Skeletal muscle tissue (tissue), 4 donors: ENCODE data around the gene AFDN. TPM values are rescaled to one million over a fixed set of nuclear protein-coding genes. Genes with fewer than 3 reads are reported as not detected.

Source experiments
- H3K27ac ChIP-seq: one replicate; pipeline ENCODE4 v1.7.0; 2013; ENCODE audit warnings: mild to moderate bottlenecking, low read depth, low read length, inconsistent platforms
- H3K27me3 ChIP-seq, 3 donors: one replicate each; pipeline ENCODE4 v1.7.0; 2013; ENCODE audit warnings: low read length in 3 of 3; ENCODE audit not compliant: control insufficient read depth in 3 of 3, insufficient read depth in 3 of 3
- H3K36me3 ChIP-seq, 3 donors: one replicate each; pipeline ENCODE4 v1.7.0; 2013; ENCODE audit warnings: low read length in 3 of 3; ENCODE audit not compliant: control insufficient read depth in 3 of 3, insufficient read depth in 3 of 3
- H3K4me1 ChIP-seq, 3 donors: one replicate each; pipeline ENCODE4 v1.7.0; 2013; ENCODE audit warnings: low read length in 3 of 3, mild to moderate bottlenecking in 3 of 3; ENCODE audit not compliant: control insufficient read depth in 3 of 3, insufficient read depth in 3 of 3
- H3K4me3 ChIP-seq, 3 donors: one replicate each; pipeline ENCODE4 v1.7.0; 2013; ENCODE audit warnings: low read length in 3 of 3
- H3K9ac ChIP-seq, 3 donors: one replicate each; pipeline ENCODE4 v1.7.0; 2013; ENCODE audit warnings: low read length in 3 of 3, mild to moderate bottlenecking in 3 of 3, moderate library complexity in 2 of 3, low read depth in 1 of 3
- H3K9me3 ChIP-seq, 3 donors: one replicate each; pipeline ENCODE4 v1.7.0; 2013; ENCODE audit warnings: low read length in 3 of 3; ENCODE audit not compliant: control insufficient read depth in 3 of 3
- total RNA-seq: library from RNA; depleted of rRNA; stranded (reverse); fragments of >200 nt; gene quantifications from one replicate; pipeline ENCODE4 v1.2.3, GENCODE V29; 2014
- donor health status: Osteomylitis.

The AFDN gene
- total RNA-seq, 1 donor from 2014 or later: 40.7 TPM

DNA sequence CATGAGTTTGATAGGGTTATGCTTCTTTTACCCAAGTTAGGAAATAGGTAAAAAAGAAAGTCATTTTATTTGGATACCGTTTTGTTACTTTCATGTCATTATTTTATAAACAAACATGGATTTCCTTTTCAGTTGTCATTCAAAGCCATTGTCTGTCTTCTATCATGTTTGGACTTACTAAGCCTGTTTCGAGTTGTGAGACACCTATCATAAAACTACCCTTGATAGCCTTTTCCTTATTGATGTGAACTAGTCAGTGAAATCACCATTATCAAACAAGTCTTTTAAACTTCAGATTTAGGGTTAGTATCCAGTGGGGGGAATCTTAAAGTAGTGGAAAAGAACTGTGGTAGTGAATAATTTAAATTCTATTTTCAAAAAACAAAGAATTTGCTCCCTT, 85.8 kb downstream of the AFDN start:
- H3K36me3 ChIP-seq: peaks cover 14 to 30% (median 16%) of the 10 kb centered on the region in 3 donors
- no peaks in the 10 kb centered on the region for H3K9me3 ChIP-seq
- H3K4me3 ChIP-seq: no peak overlapping the region
- no peak overlapping the region for H3K9ac ChIP-seq
- H3K4me1 ChIP-seq: no peaks in the 10 kb centered on the region
- H3K27ac ChIP-seq: no peak overlapping the region
- no peaks in the 10 kb centered on the region for H3K27me3 ChIP-seq

DNA sequence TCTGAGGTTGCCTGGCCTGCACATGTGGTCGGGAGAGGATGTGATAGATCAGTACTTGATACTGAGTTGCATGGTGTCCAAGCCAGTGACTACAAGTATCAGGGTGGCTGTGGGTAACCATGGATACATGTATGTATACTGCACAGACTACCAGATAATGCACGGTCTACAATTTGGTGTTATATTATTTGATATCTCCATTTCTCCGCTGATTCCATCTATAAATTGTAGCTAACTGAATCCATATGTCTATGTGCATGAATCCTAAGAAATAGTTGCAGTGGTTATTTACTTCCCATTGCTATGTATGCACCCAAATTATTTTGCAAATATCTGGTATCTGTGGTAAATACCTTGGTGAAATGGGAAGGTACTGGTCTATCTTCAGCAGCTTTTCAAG, 87.0 kb downstream of the AFDN start:
- H3K9me3 ChIP-seq: no peaks in the 10 kb centered on the region
- no peak overlapping the region for H3K9ac ChIP-seq
- no peak overlapping the region for H3K27ac ChIP-seq
- no peaks in the 10 kb centered on the region for H3K27me3 ChIP-seq
- H3K36me3 ChIP-seq: peaks cover 21 to 33% (median 22%) of the 10 kb centered on the region in 3 donors
- no peaks in the 10 kb centered on the region for H3K4me1 ChIP-seq
- H3K4me3 ChIP-seq: no peak overlapping the region

DNA sequence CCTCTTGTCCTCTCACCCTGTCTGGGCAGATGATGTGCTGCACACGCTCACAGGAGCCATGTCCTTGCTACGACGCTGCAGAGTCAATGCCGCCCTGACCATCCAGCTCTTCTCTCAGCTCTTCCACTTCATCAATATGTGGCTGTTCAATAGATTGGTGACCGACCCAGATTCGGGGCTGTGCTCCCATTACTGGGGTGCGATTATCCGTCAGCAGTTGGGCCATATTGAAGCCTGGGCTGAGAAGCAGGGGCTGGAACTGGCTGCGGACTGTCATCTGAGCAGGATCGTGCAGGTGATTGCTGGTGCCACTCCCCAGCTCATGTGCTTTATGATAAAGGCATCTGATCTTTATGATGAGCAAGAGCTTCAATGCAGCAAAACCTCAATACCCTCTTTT, 88.4 kb downstream of the AFDN start:
- H3K9ac ChIP-seq: no peak overlapping the region
- no peaks in the 10 kb centered on the region for H3K9me3 ChIP-seq
- no peaks in the 10 kb centered on the region for H3K4me1 ChIP-seq
- no peak overlapping the region for H3K4me3 ChIP-seq
- no peaks in the 10 kb centered on the region for H3K27me3 ChIP-seq
- peaks cover 32 to 43% (median 33%) of the 10 kb centered on the region in 3 donors for H3K36me3 ChIP-seq
- H3K27ac ChIP-seq: no peak overlapping the region

- H3K27me3 ChIP-seq: no peaks in the 10 kb centered on the region
- peaks cover 36 to 46% (median 43%) of the 10 kb centered on the region in 3 donors for H3K36me3 ChIP-seq
- no peak overlapping the region for H3K4me3 ChIP-seq
- H3K27ac ChIP-seq: no peak overlapping the region
- H3K9me3 ChIP-seq: no peaks in the 10 kb centered on the region
- no peaks in the 10 kb centered on the region for H3K4me1 ChIP-seq
- H3K9ac ChIP-seq: no peak overlapping the region
These were observed 90.9 kb downstream of the AFDN start for GRCh38 chr6:167917551-167918154.

- Histone ChIP-seq H3K4me1 (no peaks in the 10 kb centered on the region), H3K9ac (no peak overlapping the region), H3K27me3 (no peaks in the 10 kb centered on the region), H3K9me3 (no peaks in the 10 kb centered on the region), H3K27ac (no peak overlapping the region), H3K36me3 (peaks cover 36 to 40% (median 37%) of the 10 kb centered on the region in 3 donors), H3K4me3 (no peak overlapping the region)
These were observed 92.0 kb downstream of the AFDN start for GRCh38 chr6:167918548-167919278.

DNA sequence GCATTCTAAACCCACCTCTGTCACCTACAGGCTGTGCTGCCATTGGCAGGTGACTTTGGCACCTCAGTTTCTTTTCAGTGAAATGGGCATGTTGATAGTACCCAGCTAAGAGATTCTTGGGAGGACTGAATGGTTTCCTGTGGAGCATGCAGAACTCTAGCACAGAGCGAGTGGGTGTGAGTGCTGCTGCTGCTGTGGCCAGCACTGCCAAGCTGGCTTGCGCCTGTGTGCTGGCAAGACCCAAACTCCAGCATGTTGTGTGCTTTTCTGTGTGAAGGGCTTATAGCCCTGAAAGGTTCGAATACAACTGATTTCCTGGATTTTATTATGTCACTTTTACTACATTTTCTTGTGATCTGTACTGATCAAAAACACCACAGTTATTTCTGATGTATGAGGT, 92.6 kb downstream of the AFDN start:
- no peaks in the 10 kb centered on the region for H3K4me1 ChIP-seq
- no peak overlapping the region for H3K4me3 ChIP-seq
- no peaks in the 10 kb centered on the region for H3K27me3 ChIP-seq
- peaks cover 32 to 39% (median 36%) of the 10 kb centered on the region in 3 donors for H3K36me3 ChIP-seq
- no peak overlapping the region for H3K27ac ChIP-seq
- H3K9ac ChIP-seq: no peak overlapping the region
- no peaks in the 10 kb centered on the region for H3K9me3 ChIP-seq

GRCh38 chr6:167920165-167920564, 93.5 kb downstream of the AFDN start:
- Histone ChIP-seq H3K9me3 (no peaks in the 10 kb centered on the region), H3K27me3 (no peaks in the 10 kb centered on the region), H3K4me3 (no peak overlapping the region), H3K9ac (no peak overlapping the region), H3K27ac (no peak overlapping the region), H3K36me3 (peaks cover 33 to 39% (median 37%) of the 10 kb centered on the region in 3 donors), H3K4me1 (no peaks in the 10 kb centered on the region)

DNA sequence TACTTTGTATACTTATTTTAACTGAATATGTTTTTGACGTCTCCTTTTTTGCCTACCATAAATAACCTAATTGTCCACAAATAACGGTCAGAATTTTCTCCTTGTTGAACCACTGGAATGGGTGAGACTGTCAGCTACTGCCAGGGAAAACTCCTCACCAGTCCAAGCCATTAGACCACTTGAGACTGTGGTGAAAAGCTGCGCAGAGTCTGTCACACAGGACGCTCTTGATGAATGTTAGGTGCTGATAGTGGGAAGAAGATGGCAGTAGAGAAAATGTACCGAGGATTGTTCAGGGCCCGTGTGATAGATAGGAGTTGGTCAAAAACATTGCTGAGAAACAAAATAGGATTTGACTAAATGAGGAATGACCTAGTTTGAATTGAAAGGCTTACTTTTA, 95.1 kb downstream of the AFDN start:
- Histone ChIP-seq H3K4me1 (no peaks in the 10 kb centered on the region), H3K36me3 (peaks cover 29 to 41% (median 34%) of the 10 kb centered on the region in 3 donors), H3K27ac (no peak overlapping the region), H3K9me3 (no peaks in the 10 kb centered on the region), H3K9ac (no peak overlapping the region), H3K4me3 (no peak overlapping the region), H3K27me3 (no peaks in the 10 kb centered on the region)

GRCh38 chr6:167925026-167925425, 98.3 kb downstream of the AFDN start:
- Histone ChIP-seq H3K36me3 (peaks cover 10 to 33% (median 13%) of the 10 kb centered on the region in 3 donors), H3K4me3 (no peak overlapping the region), H3K9ac (no peak overlapping the region), H3K4me1 (no peaks in the 10 kb centered on the region), H3K9me3 (no peaks in the 10 kb centered on the region), H3K27me3 (no peaks in the 10 kb centered on the region), H3K27ac (no peak overlapping the region)

DNA sequence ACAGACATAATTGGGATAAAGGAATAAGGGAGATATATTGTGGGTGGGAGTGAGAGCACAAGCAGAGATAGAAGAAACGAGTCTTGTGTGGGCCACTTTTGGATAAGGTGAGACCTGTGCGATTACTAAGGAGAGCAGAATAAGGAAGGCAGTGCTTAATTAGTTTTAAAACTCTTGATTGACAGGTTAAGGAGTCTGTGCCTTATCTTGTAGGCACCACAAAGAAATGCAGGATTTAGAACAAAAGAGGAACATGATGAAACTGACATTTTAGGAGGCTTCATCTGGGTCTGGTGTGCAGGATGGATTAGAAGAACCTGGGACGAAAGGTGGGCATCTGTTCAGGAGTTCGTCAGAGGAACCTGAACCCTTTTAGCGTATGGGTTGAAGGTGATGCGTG, 100.5 kb downstream of the AFDN start:
- Histone ChIP-seq H3K36me3 (peaks cover 5 to 19% (median 7%) of the 10 kb centered on the region in 3 donors), H3K27ac (no peak overlapping the region), H3K4me1 (no peaks in the 10 kb centered on the region), H3K4me3 (no peak overlapping the region), H3K9ac (no peak overlapping the region), H3K9me3 (no peaks in the 10 kb centered on the region), H3K27me3 (no peaks in the 10 kb centered on the region)
